Osteocyte (in vitro differentiated cells): ENCODE data around the gene SPINK9. TPM values are rescaled to one million over a fixed set of nuclear protein-coding genes. Genes with fewer than 3 reads are reported as not detected.

ENCODE experiments used
- DNase-seq: peaks from one replicate; pipeline ENCODE4 v3.0.0; 2021; ENCODE audit warnings: mixed read lengths; ENCODE audit not compliant: unreplicated experiment; ENCODE audit errors: extremely low spot score
- H3K27ac Mint-ChIP-seq: one replicate; pipeline ENCODE4 v1.8.0; 2021; ENCODE audit warnings: mild to moderate bottlenecking, mixed read lengths; ENCODE audit not compliant: unreplicated experiment
- H3K27me3 Mint-ChIP-seq: one replicate; pipeline ENCODE4 v1.8.0; 2021; ENCODE audit warnings: mixed read lengths; ENCODE audit not compliant: unreplicated experiment
- H3K36me3 Mint-ChIP-seq: one replicate; pipeline ENCODE4 v1.8.0; 2021; ENCODE audit warnings: mixed read lengths; ENCODE audit not compliant: unreplicated experiment
- H3K4me1 Mint-ChIP-seq: one replicate; pipeline ENCODE4 v1.8.0; 2021; ENCODE audit warnings: mixed read lengths; ENCODE audit not compliant: unreplicated experiment
- H3K4me3 Mint-ChIP-seq: one replicate; pipeline ENCODE4 v1.8.0; 2021; ENCODE audit warnings: mild to moderate bottlenecking, moderate library complexity, mixed read lengths; ENCODE audit not compliant: unreplicated experiment
- H3K9me3 Mint-ChIP-seq: one replicate; pipeline ENCODE4 v1.8.0; 2021; ENCODE audit warnings: mixed read lengths; ENCODE audit not compliant: unreplicated experiment
- total RNA-seq: library from RNA; stranded (reverse); gene quantifications from 2 replicates; pipeline ENCODE4 v1.2.1, GENCODE V29; 2021
- TF ChIP-seq, protein P1 (sequence below): fragments of 200-600 bp; sonication (generic); IDR thresholded peaks from 2 replicates; pipeline ENCODE4 v1.5.0; 2021; ENCODE audit warnings: antibody characterized with exemption, mild to moderate bottlenecking, moderate library complexity

Gene SPINK9
- total RNA-seq, 1 donor from 2014 or later = not detected

DNA sequence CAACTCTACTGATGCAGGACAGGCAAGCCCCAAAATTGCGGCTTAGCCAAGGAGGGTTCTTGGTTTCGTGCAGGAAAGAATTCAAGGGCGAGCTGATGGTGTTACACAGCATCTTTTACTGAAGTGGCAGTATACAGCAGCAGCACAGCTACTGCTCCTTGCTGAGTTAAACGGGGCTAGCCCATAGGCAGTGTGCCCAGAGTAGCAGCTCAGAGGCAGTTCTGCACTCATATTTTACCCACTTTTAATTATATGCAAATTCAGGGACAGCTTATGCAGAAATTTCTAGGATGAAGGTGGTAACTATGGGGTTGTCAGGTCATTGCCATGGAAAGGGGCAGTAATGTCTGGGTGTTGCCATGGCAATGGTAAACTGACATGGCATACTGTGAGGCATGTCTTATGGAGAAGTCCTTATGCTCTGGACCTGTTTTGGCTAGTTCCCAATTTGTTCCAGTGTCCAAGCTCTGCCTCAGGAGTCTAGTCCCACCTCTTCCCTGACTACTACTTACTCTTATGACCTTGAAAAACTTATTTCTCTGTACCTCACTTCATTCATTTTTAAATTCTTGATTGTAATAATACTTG lies 2.0 kb upstream of the SPINK9 start:
- TF ChIP-seq, protein P1, sequence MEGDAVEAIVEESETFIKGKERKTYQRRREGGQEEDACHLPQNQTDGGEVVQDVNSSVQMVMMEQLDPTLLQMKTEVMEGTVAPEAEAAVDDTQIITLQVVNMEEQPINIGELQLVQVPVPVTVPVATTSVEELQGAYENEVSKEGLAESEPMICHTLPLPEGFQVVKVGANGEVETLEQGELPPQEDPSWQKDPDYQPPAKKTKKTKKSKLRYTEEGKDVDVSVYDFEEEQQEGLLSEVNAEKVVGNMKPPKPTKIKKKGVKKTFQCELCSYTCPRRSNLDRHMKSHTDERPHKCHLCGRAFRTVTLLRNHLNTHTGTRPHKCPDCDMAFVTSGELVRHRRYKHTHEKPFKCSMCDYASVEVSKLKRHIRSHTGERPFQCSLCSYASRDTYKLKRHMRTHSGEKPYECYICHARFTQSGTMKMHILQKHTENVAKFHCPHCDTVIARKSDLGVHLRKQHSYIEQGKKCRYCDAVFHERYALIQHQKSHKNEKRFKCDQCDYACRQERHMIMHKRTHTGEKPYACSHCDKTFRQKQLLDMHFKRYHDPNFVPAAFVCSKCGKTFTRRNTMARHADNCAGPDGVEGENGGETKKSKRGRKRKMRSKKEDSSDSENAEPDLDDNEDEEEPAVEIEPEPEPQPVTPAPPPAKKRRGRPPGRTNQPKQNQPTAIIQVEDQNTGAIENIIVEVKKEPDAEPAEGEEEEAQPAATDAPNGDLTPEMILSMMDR = no peak
- peaks cover 5% of the 10 kb centered on the region for H3K9me3 Mint-ChIP-seq
- no peaks in the 10 kb centered on the region for H3K4me1 Mint-ChIP-seq

DNA sequence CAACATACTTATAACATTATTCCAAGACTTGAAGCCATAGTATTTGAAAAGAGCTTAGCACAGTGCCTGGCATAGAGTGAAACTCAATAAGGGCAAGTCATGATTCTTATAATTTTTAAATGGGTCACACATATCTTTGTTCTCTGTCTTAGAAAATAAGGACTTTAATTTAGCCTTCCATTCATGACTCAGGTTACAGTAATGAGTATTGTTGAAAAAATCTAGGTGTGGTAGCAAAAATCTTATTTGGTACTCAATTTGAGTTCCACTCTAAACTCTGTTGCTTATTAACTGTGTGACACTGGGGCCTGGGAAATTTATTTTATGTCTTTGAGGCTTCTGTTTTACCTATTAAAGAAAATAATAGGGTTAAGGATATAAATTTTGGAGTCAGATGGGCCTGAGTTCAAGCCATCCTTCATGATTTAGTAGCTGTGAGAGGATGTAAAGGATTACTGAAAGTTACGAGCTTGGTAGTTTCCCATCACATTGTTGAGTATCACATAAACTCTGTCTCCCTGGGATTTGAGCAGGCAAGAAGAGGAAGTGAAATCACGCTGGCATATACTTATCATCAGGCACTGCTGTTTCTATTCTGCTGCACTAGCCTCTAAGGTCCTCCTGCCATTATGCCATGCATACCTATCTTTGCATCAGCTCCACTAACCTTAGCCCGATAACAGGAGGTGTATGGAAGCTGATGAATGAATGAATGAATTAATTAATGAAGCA lies 1.5 kb downstream of the SPINK9 start:
- Mint-ChIP-seq H3K36me3 (no peaks in the 10 kb centered on the region), H3K9me3 (no peaks in the 10 kb centered on the region), H3K27ac (no peak overlapping the region), H3K27me3 (no peaks in the 10 kb centered on the region), H3K4me1 (no peaks in the 10 kb centered on the region), H3K4me3 (no peak overlapping the region)
- TF ChIP-seq, protein P1 = no peak
- DNase-seq = no peak

More for the DNA sequence above, 2.0 kb upstream of the SPINK9 start:
- no peaks in the 10 kb centered on the region for H3K27me3 Mint-ChIP-seq
- H3K36me3 Mint-ChIP-seq = peaks cover 2% of the 10 kb centered on the region
- no peak overlapping the region for H3K4me3 Mint-ChIP-seq
- no peak overlapping the region for H3K27ac Mint-ChIP-seq
- no peak for DNase-seq

DNA sequence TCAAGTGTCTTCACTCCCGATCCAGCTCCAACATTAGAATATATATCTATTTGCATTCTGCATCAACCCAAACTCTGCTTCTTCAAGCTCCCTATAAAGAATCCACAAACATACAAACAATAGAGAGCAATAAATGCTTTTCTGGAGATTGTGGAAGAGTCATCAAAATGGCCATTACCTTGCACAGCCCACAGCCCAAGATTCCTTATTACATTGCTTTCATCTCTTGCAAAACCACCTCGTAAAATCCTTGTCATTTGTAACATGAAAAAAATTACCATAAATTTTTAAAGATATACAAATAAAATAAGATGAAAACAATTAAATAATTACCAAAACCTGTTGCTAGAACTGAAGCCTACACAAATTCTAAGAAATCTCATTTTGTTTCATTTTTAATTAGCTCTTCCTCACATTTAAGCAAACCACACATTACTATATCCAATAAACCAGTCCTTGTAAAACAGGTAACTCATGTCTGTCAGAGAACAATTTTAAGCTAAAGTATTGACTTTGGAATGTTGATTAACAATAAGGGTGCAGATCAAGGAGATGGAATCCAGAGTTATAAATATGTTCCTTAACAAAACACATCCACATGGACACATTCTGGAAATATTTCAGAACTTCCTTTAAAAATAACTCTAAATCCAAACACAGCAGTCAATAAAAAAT lies 7.1 kb downstream of the SPINK9 start:
- no peaks in the 10 kb centered on the region for H3K36me3 Mint-ChIP-seq
- TF ChIP-seq, protein P1 = no peak
- no peaks in the 10 kb centered on the region for H3K4me1 Mint-ChIP-seq
- peaks cover 2% of the 10 kb centered on the region for H3K27me3 Mint-ChIP-seq
- no peak overlapping the region for H3K4me3 Mint-ChIP-seq
- H3K9me3 Mint-ChIP-seq = no peaks in the 10 kb centered on the region
- no peak overlapping the region for H3K27ac Mint-ChIP-seq
- no peak for DNase-seq

DNA sequence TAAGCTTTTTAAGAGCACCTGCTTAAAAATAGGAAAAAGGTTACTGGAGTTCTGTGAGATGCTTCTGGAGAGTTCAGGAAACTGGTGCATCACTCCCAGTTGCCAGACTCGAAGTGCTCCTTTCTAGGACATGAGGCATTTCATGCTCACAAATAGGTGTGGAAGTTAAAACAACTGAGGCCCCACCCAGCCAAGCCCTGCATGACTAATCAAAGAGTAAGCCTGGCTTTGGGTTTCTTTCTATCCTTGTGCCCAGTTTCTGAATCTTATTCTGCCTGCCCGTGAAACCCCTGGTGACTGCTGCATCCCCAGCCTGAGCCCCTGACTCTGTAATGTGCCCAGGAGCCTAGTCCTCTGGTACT lies 7.7 kb downstream of the SPINK9 start:
- no peak overlapping the region for H3K27ac Mint-ChIP-seq
- no peaks in the 10 kb centered on the region for H3K9me3 Mint-ChIP-seq
- DNase-seq = no peak
- no peaks in the 10 kb centered on the region for H3K4me1 Mint-ChIP-seq
- no peak overlapping the region for H3K4me3 Mint-ChIP-seq
- H3K36me3 Mint-ChIP-seq = no peaks in the 10 kb centered on the region
- H3K27me3 Mint-ChIP-seq = peaks cover 2% of the 10 kb centered on the region
- TF ChIP-seq, protein P1 = no peak
